Putamen (tissue), 1 donor: ENCODE data around the gene FOXL2NB.

Source experiments
- DNase-seq: peaks from one replicate; pipeline ENCODE4 v3.0.0-alpha.2; 2016; ENCODE audit warnings: low spot score

Gene FOXL2NB

GRCh38 chr3:138933068-138933668 is 13.8 kb upstream of the FOXL2NB start:
- no peak for DNase-seq

DNA sequence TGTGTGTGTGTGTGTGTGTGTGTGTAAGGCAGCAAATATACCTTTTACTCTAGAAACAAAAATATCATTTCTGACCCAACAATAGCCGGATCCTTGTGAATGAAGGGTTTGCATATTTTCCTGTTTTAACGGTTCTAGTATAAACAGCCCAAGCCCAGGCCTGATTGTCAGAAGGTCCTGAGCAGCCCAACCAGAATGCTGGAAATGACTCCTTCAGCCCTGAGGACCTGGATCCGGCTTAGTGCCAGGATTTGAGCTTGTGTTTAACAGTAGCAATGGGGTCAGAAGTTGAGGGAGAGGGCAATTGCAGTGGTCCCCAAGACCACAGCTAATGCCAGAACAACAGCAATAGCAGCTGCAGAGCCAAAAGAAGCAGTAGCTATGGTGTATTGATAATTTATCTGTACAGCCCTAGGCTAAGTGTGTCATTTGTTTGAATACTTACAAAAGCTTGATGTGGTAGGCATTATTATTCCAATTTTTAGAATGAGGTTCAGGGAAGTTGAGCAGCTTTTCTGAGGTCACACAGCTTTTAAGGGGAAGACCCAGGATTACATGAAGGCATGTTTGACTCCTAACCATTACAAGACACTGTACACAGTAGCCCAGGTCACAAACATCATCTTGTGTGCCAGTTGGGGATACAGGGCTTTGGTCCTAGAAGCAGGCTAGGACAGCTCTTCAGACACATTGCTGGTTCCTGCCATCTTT is 12.9 kb upstream of the FOXL2NB start:
- DNase-seq, result no peak

- no peak for DNase-seq
These were observed 11.5 kb upstream of the FOXL2NB start for GRCh38 chr3:138935505-138935862.

- peak; percentile 42 for DNase-seq
These were observed 10.9 kb upstream of the FOXL2NB start for GRCh38 chr3:138935863-138936740.

- DNase-seq, result no peak
These were observed 10.0 kb upstream of the FOXL2NB start for GRCh38 chr3:138936741-138937689.

DNA sequence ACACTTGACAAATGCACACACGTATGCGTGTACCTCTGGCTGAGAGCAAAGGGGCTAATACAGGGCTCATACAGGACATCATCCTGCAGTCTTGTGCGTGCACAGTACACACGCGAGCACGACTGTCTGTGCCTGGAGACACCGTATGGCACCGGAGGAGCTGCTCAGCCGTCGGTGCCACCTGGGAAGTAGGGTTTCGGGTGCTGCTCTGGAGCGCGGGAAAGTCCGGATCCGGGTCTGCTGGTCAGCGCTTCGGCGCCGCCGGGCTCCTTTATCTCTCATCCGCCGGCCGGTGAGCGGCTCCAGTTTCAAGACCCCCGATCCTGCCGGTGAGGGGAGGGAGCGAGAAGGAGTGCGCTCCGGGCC is 9.3 kb upstream of the FOXL2NB start:
- DNase-seq, result no peak

DNA sequence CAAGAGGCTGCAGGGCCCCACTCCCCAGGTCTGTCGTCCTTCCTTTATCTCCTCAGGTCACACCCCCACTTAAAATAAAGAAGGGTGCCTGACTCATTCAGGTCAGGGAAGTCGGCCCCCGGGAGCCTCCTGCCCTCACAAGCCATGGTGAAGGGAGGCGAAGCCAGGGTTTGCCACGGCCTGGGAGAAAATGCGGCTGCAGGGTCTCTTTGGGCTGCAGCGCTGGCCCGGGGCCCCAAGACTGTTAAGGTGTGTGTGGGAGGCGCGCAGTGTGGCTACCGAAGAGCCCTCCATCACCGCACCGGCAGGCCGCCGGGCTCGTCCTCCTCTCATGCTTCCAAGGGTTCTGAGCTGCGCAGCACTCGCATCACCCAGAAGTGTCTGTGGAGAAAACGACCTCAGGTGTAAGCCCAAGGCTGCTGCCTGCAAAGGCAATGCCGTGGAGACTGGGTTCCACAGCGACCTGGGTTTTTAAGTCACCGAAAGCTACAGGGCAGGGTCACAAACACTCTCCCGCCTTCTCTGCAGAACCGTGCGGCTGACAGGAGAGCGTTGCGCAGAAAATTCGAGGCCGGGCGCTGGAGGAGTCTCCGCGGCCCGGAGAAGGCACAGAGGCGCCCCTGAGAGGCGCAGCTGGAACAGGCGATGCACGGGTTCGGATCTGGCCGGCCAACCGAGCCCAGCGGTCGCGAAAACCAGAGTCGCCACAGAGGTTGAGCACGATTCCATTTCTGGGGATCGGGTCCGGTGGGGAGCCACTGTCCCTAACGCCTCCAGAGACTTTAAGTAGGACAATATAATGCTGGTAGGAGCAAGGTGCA is 8.8 kb upstream of the FOXL2NB start:
- no peak for DNase-seq

DNA sequence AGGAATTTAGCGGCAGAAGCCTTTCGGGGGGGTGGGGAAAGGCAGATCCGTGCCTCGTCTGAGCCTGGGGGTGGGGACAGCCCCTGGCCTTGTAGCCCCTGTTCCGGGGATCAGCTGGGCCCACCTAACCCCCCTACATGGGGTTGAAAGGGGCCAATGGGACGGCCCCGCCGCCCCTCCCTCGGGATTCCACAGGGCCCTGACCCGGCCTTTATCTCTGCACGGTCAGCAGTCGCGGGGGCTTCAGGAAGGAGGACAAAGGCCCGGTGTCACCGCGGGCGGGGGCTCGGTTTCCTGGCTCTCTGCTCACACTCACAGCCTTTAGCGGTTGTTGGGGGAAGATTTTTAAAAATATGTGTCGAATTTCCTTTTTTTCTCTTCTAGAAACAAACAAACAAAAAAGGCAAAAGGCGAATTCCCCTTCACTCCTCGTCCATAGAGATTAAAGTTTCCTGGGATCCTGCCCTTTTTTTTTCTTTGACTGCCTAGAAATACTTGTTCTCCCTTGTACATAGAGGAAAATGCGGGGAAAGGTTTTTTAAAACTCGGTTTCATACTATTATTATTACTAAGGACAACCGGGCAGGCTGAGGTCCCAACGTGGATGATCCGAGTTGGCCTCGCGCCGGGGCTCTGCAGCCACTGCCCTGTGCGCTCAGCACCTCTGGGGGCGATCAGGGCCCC is 8.0 kb upstream of the FOXL2NB start:
- DNase-seq, result no peak

GRCh38 chr3:138939561-138940241 is 7.3 kb upstream of the FOXL2NB start:
- no peak for DNase-seq

DNA sequence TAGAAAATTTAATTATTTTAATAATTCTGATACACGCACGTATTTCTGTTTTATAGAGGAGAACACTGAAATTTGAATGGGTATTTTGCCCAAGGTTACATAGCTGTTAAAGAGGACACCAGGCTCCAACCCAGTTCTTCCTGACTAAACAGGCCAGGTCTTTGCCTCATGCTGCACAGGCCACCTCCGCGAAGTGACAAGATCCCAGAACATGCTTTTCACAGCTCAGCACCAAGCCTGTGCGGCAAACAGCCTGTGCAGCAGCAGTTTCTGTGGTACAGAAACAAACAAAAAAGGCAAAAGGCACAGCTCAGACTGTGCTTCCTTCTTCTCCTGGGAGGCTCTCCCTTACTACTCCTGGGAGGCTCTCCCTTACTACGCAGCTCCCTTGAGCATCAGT is 6.6 kb upstream of the FOXL2NB start:
- no peak for DNase-seq

DNA sequence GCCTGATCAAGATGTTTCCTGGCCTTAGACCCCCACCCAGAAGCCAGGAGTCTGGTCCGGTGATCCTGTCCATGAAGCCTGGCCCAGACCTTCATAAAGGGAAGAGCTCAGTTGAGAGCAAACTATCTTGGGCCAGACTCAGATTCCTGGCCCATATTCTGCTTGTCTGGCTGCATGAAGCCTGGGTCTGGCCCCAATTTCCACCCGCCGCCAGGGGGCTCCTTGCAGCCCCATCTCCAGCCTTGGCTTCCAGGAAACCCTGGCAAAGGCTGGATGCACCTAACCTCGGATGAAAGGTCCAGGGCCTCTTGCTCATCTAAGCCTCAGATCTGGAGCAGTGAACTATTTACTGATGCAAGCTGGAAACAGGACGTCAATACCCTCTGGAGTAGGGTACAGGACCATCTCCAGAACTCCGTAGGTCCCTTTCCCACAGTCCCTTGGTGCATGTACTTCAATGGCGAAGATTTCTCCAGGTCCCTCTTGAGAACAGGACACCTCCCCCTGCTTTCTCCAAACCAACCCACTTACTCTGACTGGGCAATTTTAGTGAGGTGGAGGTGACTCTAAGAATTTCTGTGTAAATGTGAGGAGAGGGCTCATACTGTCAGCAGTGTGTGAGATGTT is 5.6 kb upstream of the FOXL2NB start:
- no peak for DNase-seq

GRCh38 chr3:138942271-138942670 is 4.7 kb upstream of the FOXL2NB start:
- no peak for DNase-seq

- DNase-seq, result no peak
These were observed 4.0 kb upstream of the FOXL2NB start for GRCh38 chr3:138942861-138943623.

DNA sequence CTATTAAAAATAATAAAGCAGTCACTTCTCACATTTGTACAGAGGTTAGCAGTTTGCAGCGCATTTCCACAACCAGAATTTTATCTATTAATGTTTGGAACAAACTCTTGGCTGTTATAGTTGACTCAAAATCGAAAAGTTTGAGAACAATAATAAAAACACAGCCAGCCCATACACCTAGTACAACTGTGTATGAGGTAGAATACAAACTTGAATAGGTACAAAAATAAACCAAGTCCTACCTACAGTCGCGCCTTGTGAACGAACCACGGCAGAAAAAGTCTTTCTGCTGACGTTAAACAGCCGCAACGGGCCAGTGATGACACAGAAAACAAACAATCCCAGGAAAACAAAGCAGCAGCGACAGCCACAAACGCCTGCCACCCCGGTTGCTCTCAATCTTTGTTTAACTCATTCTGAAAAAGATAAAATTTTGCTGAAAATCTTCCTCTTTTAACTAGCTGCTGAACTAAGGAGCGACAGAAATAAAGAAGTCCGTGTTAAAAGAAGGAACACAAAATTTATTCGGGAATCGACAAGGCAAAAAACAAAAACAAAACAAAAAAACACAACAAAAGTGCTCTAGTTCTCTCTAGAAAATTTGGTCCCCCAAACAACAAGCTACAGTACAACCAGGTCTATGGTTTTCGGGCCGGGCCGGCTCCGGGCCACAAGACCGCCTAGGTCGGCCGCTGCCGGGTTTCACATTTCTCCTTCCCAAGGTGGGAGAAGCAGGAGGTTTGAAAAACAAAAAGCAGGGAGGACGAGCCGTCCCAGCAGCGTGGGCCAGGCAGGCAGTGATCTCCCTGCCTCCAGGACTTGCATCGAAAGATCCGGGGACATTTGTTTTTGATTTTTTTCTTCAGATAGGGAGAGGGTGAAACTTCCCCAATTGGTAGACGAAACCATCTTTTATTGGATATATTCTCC is 3.0 kb upstream of the FOXL2NB start:
- DNase-seq, result no peak

DNA sequence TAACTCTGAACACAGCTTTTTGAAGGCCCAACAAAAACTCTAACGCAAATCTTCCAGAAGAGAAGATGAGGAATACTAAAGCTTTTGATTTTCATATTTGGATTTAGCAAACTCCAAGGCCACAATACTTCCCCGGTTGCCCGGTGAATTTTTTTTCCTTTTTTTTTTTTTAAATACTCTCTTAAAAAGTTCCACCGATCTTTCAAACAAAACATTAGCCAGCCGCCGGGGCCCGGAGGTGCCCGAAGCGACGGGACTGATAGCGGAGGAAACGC is 2.4 kb upstream of the FOXL2NB start:
- no peak for DNase-seq

DNA sequence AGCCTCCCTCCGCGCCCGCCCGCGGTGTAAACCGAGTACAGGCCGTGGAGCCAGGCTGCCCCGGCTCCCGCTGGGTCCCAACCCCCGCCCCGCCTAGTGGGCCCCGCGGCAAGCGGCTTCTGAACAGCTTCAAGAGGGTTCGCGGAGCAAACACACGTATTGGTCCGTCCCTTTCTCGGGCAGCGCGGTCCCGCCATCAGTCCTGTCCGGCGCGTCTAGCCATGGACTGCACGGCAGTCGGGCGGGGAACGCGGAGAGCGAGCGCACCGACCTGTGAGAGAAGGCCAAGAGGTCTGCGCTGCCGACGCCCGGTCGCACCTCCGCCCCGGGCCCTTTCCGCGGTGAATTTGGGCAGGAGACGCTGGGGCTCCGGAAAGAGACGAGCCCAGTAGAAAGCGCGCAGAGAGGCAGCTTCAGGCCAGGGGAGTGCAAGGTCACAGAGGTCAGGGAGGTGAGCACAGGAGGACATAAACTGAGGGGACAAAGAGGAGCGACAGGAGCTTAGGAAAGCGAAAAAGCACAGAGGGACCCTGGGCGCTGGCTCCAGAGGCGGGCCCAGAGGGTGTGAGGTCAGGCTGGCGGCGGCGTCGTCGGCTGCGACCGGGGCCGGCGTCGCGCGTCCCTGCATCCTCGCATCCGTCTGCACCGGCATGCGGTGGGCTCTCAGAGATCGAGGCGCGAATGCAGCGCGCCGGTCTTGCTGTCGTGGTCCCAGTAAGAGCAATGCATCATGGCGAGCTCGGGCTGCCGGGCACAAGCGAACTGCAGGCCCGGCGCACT is 1.9 kb upstream of the FOXL2NB start:
- no peak for DNase-seq
